Pulmonary artery endothelial cell (primary cell): Measurements from ENCODE around the gene PIEZO1. TPM values are rescaled to one million over a fixed set of nuclear protein-coding genes. Genes with fewer than 3 reads are reported as not detected.
"Not testable (repeated sequence)": the region's sequence is repeated elsewhere in the genome, so short reads cannot be mapped to it uniquely, and the experiment has no call there.

ENCODE experiments used
- DNase-seq: peaks from one replicate; pipeline ENCODE4 v3.0.0-alpha.2; 2011; ENCODE audit warnings: low read depth, low spot score
- total RNA-seq: library from RNA; depleted of rRNA; stranded (reverse); fragments of >200 nt; gene quantifications from 2 replicates; pipeline ENCODE4 v1.2.3, GENCODE V29; 2014

The PIEZO1 gene, protein sequence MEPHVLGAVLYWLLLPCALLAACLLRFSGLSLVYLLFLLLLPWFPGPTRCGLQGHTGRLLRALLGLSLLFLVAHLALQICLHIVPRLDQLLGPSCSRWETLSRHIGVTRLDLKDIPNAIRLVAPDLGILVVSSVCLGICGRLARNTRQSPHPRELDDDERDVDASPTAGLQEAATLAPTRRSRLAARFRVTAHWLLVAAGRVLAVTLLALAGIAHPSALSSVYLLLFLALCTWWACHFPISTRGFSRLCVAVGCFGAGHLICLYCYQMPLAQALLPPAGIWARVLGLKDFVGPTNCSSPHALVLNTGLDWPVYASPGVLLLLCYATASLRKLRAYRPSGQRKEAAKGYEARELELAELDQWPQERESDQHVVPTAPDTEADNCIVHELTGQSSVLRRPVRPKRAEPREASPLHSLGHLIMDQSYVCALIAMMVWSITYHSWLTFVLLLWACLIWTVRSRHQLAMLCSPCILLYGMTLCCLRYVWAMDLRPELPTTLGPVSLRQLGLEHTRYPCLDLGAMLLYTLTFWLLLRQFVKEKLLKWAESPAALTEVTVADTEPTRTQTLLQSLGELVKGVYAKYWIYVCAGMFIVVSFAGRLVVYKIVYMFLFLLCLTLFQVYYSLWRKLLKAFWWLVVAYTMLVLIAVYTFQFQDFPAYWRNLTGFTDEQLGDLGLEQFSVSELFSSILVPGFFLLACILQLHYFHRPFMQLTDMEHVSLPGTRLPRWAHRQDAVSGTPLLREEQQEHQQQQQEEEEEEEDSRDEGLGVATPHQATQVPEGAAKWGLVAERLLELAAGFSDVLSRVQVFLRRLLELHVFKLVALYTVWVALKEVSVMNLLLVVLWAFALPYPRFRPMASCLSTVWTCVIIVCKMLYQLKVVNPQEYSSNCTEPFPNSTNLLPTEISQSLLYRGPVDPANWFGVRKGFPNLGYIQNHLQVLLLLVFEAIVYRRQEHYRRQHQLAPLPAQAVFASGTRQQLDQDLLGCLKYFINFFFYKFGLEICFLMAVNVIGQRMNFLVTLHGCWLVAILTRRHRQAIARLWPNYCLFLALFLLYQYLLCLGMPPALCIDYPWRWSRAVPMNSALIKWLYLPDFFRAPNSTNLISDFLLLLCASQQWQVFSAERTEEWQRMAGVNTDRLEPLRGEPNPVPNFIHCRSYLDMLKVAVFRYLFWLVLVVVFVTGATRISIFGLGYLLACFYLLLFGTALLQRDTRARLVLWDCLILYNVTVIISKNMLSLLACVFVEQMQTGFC (N-terminal part only)
- 254 and 312 TPM in 2 replicates for total RNA-seq

DNA sequence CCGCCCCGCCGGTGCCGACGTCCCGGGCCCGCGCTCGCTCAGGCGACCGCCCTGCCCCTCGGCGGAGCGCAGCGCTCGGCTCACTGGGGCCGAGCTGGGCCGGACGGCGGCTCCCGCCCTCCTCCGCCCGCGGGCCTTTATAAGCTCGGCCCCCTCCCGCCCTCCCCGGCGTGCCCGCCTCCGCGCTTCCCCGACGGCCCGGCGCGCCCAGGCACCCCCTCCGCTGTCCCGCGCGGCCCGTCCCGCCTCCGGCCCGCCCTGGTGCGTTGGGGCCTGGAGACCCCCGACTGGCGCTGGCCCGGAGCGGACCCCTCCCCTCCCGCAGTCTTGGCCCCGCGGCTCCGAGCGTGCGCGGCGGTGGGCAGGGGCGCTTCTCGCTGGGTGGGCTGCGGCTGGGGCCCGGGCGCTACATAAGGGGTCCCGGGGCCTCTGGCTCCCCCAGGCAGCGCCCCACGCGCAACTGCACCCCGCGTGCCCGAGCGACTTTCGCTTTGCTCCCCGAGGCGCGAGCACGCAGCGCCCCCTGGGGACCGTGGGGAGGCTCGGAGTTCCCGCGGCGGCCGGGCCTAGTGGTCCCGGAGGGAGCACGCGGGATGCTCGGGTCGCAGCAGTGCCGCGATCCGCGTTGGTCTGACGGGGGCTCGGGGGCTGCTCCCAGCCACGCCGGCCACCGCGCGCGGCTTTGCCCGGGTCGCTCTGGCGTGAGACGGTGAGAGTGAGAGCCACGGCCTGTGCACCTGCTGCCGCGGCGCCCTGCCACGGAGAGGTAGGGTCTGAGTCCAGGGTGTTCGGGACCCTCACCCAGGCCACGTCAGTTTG is at the start of gene PIEZO1:
Gene PIEZO1 (minus strand): TSS at position 115 of the 819 bp plus-strand sequence. CDS start 256 bp downstream, outside the sequence.
- no peak for DNase-seq

DNA sequence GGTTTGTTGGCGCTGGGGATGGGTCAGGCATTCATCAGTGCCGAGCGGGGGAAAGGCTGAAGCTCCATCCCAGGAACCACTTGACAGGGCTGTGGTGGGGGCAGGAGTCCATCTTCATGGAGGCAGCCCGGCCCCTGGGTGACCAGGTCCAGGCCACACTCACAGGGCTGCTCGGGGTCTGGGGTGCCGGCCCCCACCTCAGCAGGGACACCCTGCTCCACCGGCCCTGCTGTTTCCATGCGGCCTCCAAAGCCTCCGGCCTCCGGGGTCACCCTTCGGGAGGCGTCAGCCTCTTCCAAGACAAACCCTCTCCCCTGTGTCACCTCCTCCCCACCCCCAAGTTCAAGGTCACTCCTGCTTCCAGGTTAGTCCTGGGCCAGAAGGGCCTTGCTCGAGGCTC is 49.6 kb upstream of the PIEZO1 start:
- no peak for DNase-seq

DNA sequence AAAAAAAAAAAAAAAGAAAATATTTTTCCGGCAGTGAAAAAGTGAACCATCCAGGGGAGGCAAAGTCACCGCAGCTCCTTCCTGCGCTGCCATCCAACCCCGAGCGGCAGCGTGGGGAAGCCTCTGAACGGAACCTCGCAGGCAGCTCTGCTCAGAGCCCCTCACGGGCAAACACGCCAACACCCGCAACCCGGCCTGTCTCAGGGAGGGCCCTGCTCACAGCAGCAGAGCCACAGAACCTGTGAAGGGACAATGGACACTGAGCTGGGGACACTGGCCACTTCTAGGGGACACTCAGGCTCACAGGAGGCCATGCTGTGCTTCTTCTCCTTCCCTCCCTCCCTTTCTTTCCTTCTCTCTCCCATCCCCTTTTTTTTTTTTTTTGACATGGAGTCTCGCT is 48.1 kb upstream of the PIEZO1 start:
- DNase-seq: no peak

DNA sequence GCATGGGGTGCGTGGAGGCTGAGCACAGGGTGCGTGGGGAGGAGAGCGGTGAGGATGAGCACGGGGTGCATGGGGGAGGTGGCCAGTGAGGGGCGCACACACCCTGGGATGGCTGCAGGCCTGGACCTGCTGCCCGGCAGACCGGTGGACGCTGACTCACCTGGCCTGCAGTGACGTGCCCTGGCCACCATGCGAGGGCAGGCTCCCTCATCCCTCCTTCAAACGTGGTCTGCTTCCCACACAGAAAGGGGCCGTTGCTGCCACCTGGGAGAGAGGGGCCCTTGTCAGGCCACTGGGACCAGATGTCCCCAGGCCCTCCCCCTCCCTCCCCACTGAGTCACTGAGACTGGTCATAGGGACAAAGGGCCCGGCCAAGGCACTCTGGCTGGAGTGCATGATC is 46.8 kb upstream of the PIEZO1 start:
- DNase-seq: no peak

DNA sequence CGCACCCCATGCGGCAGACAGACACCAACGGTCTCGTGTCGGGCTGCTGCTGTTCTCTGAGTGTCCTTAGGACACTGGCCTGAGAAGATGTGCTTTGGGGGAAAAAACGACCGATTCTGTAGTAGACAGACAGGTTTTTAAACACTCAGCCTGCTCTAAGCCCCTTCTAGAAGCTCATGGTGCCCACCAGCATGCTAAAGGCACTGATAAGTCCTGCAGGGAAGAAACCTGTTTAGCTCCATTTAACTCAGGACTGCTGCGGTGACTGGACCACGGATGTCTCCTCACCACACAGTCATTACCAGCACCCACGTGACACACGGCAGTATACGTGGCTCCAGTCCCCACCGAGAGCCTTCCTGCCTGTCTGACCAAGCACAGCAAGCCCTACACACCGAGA is 45.8 kb upstream of the PIEZO1 start:
- no peak for DNase-seq

DNA sequence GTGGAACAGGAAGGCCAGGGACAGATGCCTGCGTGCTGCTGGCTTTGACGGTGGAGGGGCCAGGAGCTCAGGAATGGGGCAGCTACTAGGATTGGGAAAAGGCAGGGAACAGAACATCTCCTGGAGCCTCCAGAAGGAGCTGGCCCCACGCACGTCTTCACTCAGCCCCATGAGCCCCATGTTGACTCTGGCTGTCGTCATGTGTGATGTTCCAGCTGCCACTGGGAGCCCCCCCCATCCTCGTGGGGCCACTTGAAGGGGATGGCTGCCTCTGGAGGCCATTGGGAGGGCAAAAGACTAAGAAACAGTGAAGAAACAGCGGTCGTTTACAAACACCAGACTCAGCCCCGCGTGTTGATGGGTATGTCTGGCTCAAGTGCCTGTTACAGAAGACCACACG is 45.2 kb upstream of the PIEZO1 start:
- no peak for DNase-seq

DNA sequence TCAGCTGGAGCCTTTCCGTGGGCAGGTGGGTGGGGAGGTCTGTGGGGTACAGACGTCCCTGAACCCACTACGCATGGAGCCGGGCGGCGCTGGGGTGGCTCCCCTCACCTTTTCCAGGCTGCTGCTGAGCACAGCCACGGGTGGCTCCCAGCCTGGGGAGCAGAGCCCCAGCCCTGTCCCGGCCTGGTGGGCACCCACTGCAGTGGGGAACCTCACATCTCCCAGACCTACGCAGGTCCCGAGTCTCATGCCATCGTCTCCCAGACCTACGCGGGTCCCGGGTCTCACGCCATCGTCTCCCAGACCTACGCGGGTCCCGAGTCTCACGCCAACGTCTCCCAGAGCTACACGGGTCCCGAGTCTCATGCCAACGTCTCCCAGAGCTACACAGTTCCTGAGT is 43.7 kb upstream of the PIEZO1 start:
- DNase-seq: no peak

DNA sequence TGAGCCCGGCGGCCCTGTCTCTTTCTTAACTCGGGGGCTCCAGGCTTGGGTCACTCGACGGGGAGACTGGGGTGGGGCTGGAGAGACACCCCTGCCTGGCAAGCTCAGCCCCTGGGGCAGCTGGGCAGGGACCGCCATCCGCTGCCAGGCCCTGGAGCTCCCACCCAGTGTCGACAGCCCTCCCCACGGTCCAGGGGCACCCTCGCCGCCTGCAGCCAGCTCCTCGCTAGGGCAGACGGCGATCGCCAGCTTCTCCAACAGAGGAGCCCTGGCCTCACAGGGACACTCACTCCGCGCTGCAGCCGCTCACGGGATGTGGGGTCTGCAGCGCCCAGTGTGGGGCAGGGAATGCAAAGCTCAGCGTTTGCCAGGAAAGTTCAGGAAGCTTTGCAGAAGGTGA is 42.7 kb upstream of the PIEZO1 start:
- no peak for DNase-seq

DNA sequence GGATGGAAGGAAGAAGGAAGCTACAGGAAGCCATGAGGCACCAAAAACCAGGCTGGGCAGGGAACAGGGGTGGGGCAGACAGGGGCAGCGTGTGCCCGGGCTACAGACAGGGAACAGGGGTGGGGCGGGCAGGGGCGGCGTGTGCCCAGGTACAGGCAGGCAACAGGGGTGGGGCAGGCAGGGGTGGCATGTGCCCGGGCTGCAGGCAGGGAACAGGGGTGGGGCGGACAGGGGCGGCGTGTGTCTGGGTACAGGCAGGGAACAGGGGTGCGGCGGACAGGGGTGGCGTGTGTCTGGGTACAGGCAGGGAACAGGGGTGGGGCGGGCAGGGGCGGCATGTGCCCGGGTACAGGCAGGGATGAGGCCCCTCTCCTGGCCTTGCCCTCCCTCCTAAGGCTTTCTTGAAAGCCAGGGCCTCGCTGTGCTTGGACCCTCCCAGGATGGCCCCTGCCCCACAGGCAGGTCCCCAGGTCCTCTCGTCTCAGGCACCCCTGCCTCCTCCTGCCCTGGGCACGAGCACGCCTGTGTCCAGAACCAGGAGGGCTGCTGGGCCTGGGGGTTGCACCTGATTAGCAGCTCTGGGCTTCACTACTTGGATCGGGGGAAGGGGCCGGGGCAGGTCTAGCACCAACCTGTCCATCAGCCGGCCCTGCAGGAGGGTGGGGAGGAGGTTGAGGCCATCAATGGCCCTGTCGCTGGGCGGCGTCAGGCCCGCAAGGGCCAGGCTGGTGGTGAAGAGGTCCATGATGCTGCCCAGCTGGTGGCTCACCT is 41.2 kb upstream of the PIEZO1 start:
- no peak for DNase-seq

DNA sequence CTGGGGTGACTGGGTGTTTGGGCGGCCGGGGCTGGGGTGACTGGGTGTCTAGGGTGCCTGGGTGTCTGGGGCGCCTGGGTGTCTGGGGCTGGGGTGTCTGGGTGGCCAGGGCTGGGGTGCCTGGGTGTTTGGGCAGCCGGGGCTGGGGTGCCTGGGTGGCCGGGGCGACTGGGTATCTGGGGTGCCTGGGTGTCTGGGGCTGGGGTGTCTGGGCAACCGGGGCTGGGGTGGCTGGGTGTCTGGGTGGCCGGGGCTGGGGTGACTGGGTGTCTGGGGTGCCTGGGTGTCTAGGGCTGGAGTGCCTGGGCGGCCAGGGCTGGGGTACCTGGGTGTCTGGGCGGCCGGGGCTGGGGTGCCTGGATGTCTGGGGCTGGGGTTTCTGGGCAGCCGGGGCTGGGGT is 40.1 kb upstream of the PIEZO1 start:
- DNase-seq: no peak

DNA sequence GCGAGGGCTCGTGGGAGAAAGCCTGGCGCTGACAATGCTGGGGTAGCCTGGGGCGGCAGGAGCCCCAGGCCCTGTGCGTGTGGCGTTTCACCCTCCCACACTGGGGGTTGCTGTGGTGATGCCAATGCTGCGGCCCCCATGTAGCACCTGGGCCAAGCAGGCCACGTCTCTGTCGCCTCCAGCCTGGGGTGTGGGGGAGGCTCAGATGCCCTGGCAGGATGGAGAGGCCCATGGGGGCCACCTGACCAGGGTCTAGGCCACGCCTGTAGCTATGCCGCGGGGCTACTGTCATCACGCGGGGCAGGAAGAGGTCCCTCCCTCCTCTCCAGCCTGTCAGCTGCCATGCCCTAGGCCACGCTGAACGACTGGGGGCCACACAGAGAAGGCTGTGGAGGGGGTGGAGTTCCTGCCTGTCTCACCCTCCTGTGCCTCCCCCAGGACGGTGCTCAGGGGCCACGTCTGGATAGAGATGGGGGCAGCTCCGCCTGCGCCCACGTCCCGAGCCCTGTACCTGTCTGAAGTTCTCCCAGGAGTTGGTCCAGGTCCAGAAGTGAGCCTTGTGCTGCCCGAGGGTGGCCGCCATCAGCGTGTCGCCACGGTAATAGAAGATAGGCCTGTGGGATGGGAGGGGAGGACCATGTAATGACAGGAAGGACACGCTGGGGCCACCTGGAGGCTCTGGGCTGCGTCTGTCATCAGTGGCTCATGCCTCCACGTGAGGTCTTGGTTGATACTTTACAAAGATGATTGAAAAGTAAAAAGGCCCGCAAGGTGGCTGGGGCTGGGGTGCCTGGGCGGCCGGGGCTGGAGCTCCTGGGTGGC is 39.4 kb upstream of the PIEZO1 start:
- DNase-seq: no peak

DNA sequence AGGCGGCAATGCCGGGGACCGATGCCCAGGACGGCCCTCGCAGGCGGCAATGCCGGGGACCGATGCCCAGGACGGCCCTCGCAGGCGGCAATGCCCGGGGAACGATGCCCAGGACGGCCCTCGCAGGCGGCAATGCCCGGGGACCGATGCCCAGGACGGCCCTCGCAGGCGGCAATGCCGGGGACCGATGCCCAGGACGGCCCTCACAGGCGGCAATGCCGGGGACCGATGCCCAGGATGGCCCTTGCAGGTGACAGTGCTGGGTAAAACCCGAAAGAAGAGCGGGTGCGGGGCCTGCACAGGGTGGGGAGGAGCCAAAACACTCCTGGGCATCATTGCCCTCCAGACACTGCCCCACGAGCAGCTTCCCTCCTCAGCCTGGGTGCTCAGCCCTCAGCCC is 38.6 kb upstream of the PIEZO1 start:
- DNase-seq: not testable (repeated sequence)

DNA sequence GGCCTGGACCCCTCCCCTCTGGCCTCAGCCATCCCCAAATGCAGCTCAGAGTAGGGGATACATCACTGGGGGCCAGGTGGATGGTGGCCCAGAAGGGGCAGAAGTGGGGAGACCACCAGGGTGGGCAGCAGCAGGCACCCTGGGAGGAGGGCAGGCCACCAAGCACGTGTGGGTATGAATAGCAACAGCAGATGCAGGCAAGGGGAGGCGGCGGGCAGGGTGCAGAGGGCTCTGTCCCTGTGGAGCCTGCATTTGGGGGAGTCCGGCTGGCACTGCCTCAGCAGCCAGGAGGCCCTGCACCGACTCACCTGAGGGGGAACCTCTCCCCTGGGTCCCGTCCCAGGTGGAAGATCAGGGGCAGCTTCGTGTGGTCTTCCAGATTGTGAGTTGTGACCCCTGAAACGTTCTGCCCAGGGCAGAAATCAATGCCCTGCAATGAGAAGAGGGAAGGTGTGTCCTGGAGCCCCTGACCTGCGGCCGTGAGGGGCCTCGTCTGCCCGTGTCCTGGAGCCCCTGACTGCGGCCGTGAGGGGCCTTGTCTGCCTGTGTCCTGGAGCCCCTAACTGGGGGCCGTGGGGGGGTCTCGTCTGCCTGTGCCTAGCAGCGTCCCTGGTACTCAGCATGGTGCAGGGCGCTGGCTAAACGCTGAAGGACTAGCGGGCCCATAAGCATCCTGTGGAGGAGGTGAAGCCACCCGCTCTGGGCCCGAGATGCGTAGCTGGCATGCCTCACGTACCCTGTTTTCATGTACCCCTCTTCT is 37.4 kb upstream of the PIEZO1 start:
- no peak for DNase-seq

DNA sequence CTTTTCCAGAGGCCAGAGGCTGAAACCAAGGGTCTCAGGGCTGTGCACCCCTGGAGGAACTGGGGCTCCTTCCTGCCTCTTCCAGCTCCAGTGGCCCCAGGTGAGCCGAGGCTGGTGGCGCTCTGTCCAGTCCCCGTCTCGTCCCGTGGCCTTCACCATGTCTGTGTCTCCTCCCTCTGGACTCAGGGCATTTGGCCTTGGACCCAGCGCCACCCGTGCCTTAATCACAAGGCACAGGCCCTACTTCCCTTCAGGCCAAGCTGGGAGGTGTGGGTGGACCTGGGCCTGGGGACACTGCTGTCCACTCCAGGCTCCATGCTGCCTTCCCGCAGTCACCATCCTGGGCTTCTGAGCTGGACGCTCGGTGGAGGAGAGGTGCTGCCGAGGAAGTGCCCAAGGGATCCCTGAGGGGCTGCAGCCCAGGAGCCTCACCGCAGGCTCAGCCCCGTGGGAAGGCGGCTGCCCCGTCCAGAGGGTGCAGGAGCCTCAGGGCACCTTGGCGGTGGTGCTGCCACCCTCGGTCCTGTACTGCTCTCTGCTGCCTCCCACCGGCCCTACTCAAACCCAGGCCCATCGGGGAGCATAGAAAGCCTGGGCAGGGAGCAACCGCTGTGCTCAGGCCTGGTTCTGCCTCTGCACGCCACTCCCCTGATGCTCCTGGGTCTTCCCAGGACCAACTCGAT is 36.3 kb upstream of the PIEZO1 start:
- no peak for DNase-seq

DNA sequence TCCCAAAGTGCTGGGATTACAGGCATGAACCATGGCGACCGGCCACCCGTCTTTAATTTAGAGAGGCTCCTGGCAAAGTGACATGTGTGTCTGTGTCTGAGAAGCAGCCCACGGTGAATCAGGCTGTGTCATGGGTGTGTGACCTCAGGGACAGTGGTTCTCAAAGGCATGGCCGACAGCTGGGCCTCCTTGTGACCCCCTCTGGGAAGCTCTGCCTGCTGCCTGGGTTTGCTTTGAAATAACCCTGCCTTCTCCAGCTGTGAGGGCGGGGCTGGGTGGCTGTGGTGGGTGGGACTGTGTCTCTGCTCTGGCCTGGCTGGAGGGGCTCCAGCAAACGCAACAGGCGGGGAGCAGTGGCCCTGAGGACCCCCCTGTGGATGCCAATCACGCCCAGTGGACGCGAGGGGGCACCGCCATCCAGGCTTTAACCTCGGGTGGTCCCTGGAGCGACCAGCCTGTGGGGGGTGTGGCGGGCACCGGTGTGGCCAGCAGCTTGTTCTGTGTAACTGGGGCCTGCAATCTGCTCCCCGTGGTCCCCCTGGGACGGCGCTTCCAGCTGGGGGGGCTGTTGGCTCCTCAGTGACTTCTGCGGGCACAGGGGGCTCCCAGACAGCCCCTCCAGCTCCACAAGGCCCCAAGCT is 35.5 kb upstream of the PIEZO1 start:
- no peak for DNase-seq

DNA sequence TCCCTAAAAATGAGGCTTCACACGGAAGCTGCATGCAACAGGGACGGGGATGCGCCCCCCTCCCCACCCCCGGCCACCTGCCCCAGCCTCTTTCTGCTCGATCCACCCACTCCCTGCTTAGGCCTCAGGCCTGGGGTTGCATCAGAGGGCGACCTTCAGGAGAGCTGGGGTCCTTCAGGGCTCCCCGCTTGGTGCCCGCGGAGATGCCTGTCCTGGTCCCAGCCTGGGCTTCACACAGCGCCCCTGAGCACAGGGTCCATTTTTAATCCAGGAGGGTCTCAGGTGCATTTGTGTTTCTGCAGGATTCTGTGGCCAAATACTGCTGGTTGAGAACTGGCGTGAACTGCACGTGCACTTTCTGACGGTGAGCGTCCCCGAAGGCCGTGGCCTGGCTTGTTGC is 34.1 kb upstream of the PIEZO1 start:
- DNase-seq: no peak

DNA sequence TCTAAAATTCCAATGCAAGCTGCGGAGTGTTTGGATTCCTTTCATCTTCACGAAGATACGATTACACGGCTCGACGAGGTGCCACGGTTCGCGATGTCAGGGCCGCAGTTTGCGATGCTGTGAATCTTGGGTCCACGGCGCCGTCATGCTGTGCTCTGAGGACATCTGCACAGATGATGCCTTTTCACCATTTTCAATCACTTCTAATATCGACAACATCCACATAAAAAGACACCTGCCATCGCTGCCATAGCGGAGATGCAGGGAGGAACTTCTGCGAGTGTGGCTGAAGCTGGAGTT is 33.5 kb upstream of the PIEZO1 start:
- DNase-seq: no peak
